Right lobe of liver (tissue), 6 donors: ENCODE measurements around the gene SVOPL. TPM values are rescaled to one million over a fixed set of nuclear protein-coding genes. Genes with fewer than 3 reads are reported as not detected.

ENCODE experiments used
- ATAC-seq, 4 donors: fragments of 200-7000 bp; cut with Tn5 transposase; one replicate each; pipeline ENCODE4 v1.9.1; 2020; ENCODE audit warnings: mild to moderate bottlenecking in 4 of 4, moderate library complexity in 4 of 4
- DNase-seq, 3 donors: peaks; one replicate each; pipeline ENCODE4 v3.0.0-alpha.2; 2020
- H3K27ac ChIP-seq, 3 donors: fragments of 200-600 bp; one replicate each; pipeline ENCODE4 v1.8.0; 2022
- H3K27me3 ChIP-seq, 2 donors: fragments of 200-600 bp; one replicate each; pipeline ENCODE4 v1.8.0; 2022
- H3K36me3 ChIP-seq, 4 donors: fragments of 200-600 bp; sonication (generic) in 1 of 4; one replicate each; pipeline versions ENCODE4 v1.5.1 to v1.8.0; 2017 to 2022; ENCODE audit warnings: control low read depth in 1 of 4
- H3K4me1 ChIP-seq, 4 donors: fragments of 200-600 bp; sonication (generic) in 1 of 4; one replicate each; pipeline versions ENCODE4 v1.5.1 to v1.8.0; 2017 to 2022; ENCODE audit warnings: control low read depth in 1 of 4
- H3K4me3 ChIP-seq, 3 donors: fragments of 200-600 bp; one replicate each; pipeline ENCODE4 v1.8.0; 2022
- H3K9me3 ChIP-seq, 4 donors: fragments of 200-600 bp; sonication (generic) in 1 of 4; one replicate each; pipeline versions ENCODE4 v1.5.1 to v1.8.0; 2017 to 2022; ENCODE audit warnings: control low read depth in 1 of 4
- CTCF ChIP-seq, 4 donors: fragments of 200-600 bp in 3 of 4; fragments of 450-650 bp in 1 of 4; IDR thresholded peaks; one replicate each; pipeline versions ENCODE4 v1.5.1 to v1.8.0; 2016 to 2022; ENCODE audit warnings: antibody characterized with exemption in 4 of 4, mild to moderate bottlenecking in 2 of 4
- POLR2A ChIP-seq: fragments of 450-650 bp; IDR thresholded peaks from one replicate; pipeline ENCODE4 v1.6.1; 2017; ENCODE audit warnings: antibody characterized with exemption, mild to moderate bottlenecking
- WGBS: methylation state at CpG from one replicate; pipeline ENCODE4 v1.1.6; 2018; ENCODE audit warnings: low coverage, low lambda C conversion rate; ENCODE audit not compliant: insufficient coverage; ENCODE audit errors: missing lambda C conversion rate; 5-methylcytosine and 5-hydroxymethylcytosine counted together
- intact Hi-C, 2 donors: fragments of 100-400 bp; cut with DNase I; formaldehyde crosslinking; loops; one replicate each; pipeline versions ENCODE4 v1.11.2 to v1.14.1; 2022
- small RNA-seq, 2 experiments: library from RNA; depleted of rRNA; stranded (forward); fragments of <200 nt; gene quantifications; one replicate each; pipeline ENCODE3, GENCODE V24; 2016
- total RNA-seq, 6 experiments: library from RNA; depleted of rRNA in 2 of 6; stranded (reverse); fragments of >200 nt in 2 of 6; fragmentation: NEBNext Ultra II Directional in 3 of 6; extraction: Animal tissue kit (Norgen Biotek cat#: 25700) in 3 of 6; gene quantifications; one replicate each; pipeline versions ENCODE4 v1.1.0 to v1.2.4, GENCODE V29; 2016 to 2023
- donor health status: DM: no; HTN: yes; CAD: no.
- donor health status: DM: no; HTN: no; CAD: no.
- donor health status: DM: no; HTN: no; CAD: no.
- donor health status: DM: no; HTN: yes; CAD: no.
- donor health status: DM: no; HTN: yes; CAD: no.

Gene SVOPL
- total RNA-seq, 6 experiments from 2014 or later: not detected

- 95% methylated on average over 2 of the region's 2 CpGs for WGBS
- Histone ChIP-seq H3K36me3 (peaks cover 0 to 14% (median 11%) of the 10 kb centered on the region in 4 donors), H3K4me3 (no peak overlapping the region), H3K27ac (no peak overlapping the region), H3K4me1 (peaks cover 0 to 8% (median 0%) of the 10 kb centered on the region in 4 donors), H3K9me3 (no peaks in the 10 kb centered on the region), H3K27me3 (no peaks in the 10 kb centered on the region)
- TF ChIP-seq CTCF (IDR thresholded peaks at IDR 0.05): no peak
- TF ChIP-seq POLR2A: no peak
- ATAC-seq (no peak), DNase-seq (no peak)
- intact Hi-C loops: no loop called here
These were observed 154.3 kb downstream of the SVOPL start for GRCh38 chr7:138546829-138547228.

DNA sequence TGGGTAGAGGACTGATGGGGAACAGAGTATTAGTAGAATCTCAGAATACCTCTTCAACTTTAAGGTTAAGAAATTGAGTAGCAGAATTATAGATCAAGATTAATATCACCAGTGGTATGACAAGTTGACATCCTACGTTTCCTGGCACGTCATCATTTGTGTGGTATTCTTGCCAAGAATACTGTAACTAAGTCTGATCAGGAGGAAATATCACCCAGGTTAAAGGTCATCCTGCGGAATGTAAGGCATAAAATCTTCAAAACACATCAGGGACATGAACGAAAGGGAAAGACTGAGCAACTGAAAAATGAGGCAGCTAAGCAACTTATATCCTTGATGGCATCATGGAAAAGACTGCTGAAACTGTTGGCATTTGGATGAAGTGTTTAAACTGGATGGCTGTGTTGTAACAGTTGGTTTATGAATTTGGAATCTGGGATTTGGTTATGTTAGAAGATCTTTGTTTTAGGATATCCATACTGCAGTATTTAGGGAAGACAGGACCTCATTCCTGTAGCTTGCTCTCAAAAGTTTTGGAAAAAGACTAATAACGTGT, 155.0 kb downstream of the SVOPL start:
- intact Hi-C loops: no loop called here
- Histone ChIP-seq H3K27me3 (no peaks in the 10 kb centered on the region), H3K36me3 (peaks cover 0 to 13% (median 9%) of the 10 kb centered on the region in 4 donors), H3K27ac (no peak overlapping the region), H3K9me3 (no peaks in the 10 kb centered on the region), H3K4me1 (peaks cover 0 to 8% (median 0%) of the 10 kb centered on the region in 4 donors), H3K4me3 (no peak overlapping the region)
- no peak for TF ChIP-seq POLR2A
- TF ChIP-seq CTCF (IDR thresholded peaks at IDR 0.05): no peak
- 55% methylated on average over 5 of the region's 5 CpGs for WGBS
- no peak for DNase-seq
- no peak for ATAC-seq

DNA sequence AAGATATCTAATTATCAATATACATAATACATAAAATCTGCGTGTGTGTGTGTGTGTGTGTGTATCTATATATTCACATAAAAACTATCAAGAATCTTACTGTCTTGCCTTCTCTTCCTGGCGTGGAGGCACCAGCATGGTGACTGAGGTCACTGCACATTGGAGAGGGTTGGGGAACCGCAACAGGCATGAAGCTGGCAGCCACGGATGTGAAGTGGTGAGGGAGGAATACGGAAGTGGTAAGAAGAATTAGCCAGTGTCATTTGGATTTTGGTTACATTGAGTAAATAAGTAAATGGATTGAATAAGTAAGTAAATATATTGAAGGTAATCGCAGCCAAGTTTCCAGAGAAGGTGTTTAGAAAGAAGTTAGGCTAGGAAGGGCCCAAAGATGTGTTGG, 156.0 kb downstream of the SVOPL start:
- ATAC-seq (peak in 2 of 4 donors; percentile 34 to 87), DNase-seq (peak in 1 of 3 donors; percentile 36)
- WGBS: 50% methylated on average over 6 of the region's 6 CpGs
- Histone ChIP-seq H3K36me3 (peaks cover 0 to 14% (median 5%) of the 10 kb centered on the region in 4 donors), H3K9me3 (no peaks in the 10 kb centered on the region), H3K27ac (no peak overlapping the region), H3K4me1 (peaks cover 0 to 8% (median 0%) of the 10 kb centered on the region in 4 donors), H3K27me3 (no peaks in the 10 kb centered on the region), H3K4me3 (no peak overlapping the region)
- no peak for TF ChIP-seq CTCF (IDR thresholded peaks at IDR 0.05)
- TF ChIP-seq POLR2A: no peak
- intact Hi-C loops: no loop called here

Small RNAs within 50 kb of the gene (small RNA-seq; reads per million reads assigned to genes)
- gene RF00561: 0 reads per million in 2 experiments

Other genes with a start within 250 kb of the SVOPL start
- 10 to 100 TPM; 14.5 to 18.9 (median 16.5) TPM for gene TRIM24, start 241.1 kb downstream of the SVOPL start, total RNA-seq
- gene TMEM213, start 96.6 kb upstream of the SVOPL start, total RNA-seq: not detected
- not detected for gene ATP6V0A4, start 96.8 kb upstream of the SVOPL start, total RNA-seq